ENCODE measurements around the gene VKORC1. TPM values are rescaled to one million over a fixed set of nuclear protein-coding genes. Genes with fewer than 3 reads are reported as not detected.

Gene VKORC1
- total and polyA plus RNA-seq, 2 of the 8 experiments (the other 6 are each of a cell fraction or from before 2014, with no cell fraction given): 84.1 to 483 TPM

DNA sequence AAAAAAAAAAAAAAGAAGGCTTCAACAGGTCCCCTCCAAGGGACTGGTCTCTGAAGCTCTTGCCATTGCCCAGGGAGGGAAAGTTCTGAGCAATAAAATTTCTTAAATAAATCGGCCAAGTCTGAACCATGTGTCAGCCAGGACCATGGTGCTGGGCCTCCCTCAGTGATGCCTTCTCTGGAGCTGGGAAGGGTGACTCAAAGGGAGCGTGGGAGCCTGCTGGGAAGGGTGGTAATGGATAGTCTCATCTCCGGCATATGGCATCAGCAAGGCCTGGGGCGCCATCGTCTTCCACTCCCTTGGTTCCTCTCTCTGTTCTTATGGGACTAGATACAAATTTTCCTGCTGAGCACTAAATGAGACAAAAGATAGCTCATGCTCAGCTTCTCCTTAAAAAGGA, 2.3 kb downstream of the VKORC1 start (continued):
- TF ChIP-seq, protein P1, sequence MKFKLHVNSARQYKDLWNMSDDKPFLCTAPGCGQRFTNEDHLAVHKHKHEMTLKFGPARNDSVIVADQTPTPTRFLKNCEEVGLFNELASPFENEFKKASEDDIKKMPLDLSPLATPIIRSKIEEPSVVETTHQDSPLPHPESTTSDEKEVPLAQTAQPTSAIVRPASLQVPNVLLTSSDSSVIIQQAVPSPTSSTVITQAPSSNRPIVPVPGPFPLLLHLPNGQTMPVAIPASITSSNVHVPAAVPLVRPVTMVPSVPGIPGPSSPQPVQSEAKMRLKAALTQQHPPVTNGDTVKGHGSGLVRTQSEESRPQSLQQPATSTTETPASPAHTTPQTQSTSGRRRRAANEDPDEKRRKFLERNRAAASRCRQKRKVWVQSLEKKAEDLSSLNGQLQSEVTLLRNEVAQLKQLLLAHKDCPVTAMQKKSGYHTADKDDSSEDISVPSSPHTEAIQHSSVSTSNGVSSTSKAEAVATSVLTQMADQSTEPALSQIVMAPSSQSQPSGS (IDR thresholded peaks at IDR 0.05; ENCODE audit: low read length): no peak
- TF ChIP-seq, protein P2, sequence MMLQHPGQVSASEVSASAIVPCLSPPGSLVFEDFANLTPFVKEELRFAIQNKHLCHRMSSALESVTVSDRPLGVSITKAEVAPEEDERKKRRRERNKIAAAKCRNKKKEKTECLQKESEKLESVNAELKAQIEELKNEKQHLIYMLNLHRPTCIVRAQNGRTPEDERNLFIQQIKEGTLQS (IDR thresholded peaks at IDR 0.05; ENCODE audit: insufficient read depth, low read depth, low read length): no peak
- no peak for TF ChIP-seq RXRA (IDR thresholded peaks at IDR 0.05; ENCODE audit: insufficient read depth, low read depth, low read length)
- no peak for TF ChIP-seq KDM4A (IDR thresholded peaks at IDR 0.05; ENCODE audit: low read depth, low read length, severe bottlenecking)
- TF ChIP-seq, protein P3, sequence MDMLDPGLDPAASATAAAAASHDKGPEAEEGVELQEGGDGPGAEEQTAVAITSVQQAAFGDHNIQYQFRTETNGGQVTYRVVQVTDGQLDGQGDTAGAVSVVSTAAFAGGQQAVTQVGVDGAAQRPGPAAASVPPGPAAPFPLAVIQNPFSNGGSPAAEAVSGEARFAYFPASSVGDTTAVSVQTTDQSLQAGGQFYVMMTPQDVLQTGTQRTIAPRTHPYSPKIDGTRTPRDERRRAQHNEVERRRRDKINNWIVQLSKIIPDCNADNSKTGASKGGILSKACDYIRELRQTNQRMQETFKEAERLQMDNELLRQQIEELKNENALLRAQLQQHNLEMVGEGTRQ (IDR thresholded peaks at IDR 0.05; ENCODE audit: low read length): no peak
- no peak for TF ChIP-seq HDAC2 (IDR thresholded peaks at IDR 0.05; ENCODE audit: borderline replicate concordance in 1 of 2, low read depth in 2 of 2, low read length in 2 of 2)
- TF ChIP-seq ASH2L (IDR thresholded peaks at IDR 0.05; ENCODE audit: low read length): no peak
- TF ChIP-seq SRF (IDR thresholded peaks at IDR 0.05; ENCODE audit: low read depth, low read length): no peak
- no peak for TF ChIP-seq KDM1A (IDR thresholded peaks at IDR 0.05; ENCODE audit: borderline replicate concordance, low read length)
